DND-41 (cell line): Measurements from ENCODE around the gene KRTAP1-5.
"Not testable (repeated sequence)": the region's sequence is repeated elsewhere in the genome, so short reads cannot be mapped to it uniquely, and the experiment has no call there.

Source experiments
- ATAC-seq: fragments of 200-7000 bp; cut with Tn5 transposase; 3 replicates; pipeline ENCODE4 v1.9.1; 2021; ENCODE audit warnings: low read depth; ENCODE audit not compliant: insufficient read depth
- DNase-seq: peaks from one replicate; pipeline ENCODE4 v3.0.0-alpha.2; 2020
- H2AFZ ChIP-seq: 2 replicates; pipeline ENCODE4 v1.6.0; 2012; ENCODE audit warnings: low read depth, low read length
- H3K27ac ChIP-seq: 2 replicates; pipeline ENCODE4 v1.5.1; 2012; ENCODE audit warnings: low read length, inconsistent platforms
- H3K27me3 ChIP-seq: fragments of 200-600 bp; sonication (generic); 2 replicates; pipeline ENCODE4 v1.6.0; 2012; ENCODE audit warnings: low read length, mild to moderate bottlenecking, inconsistent platforms; ENCODE audit not compliant: insufficient read depth, poor library complexity
- H3K36me3 ChIP-seq: 2 replicates; pipeline ENCODE4 v1.5.1; 2012; ENCODE audit warnings: low read length, inconsistent platforms; ENCODE audit not compliant: insufficient read depth
- H3K4me1 ChIP-seq: 2 replicates; pipeline ENCODE4 v1.5.1; 2012; ENCODE audit warnings: mild to moderate bottlenecking, low read length; ENCODE audit not compliant: insufficient read depth
- H3K4me2 ChIP-seq: 2 replicates; pipeline ENCODE4 v1.6.0; 2012; ENCODE audit warnings: mild to moderate bottlenecking, moderate library complexity, low read length, inconsistent platforms; ENCODE audit not compliant: insufficient read depth
- H3K4me3 ChIP-seq, 2 experiments: fragments of 200-600 bp in 1 of 2; shearing (Covaris generic) in 1 of 2; 2 replicates each; pipeline ENCODE4 v1.5.1; 2012 to 2016; ENCODE audit warnings: inconsistent platforms in 2 of 2, low read length in 2 of 2, mild to moderate bottlenecking in 2 of 2, low read depth in 1 of 2, moderate library complexity in 1 of 2
- H3K79me2 ChIP-seq: 2 replicates; pipeline ENCODE4 v1.6.0; 2012; ENCODE audit warnings: low read length, inconsistent platforms; ENCODE audit not compliant: insufficient read depth
- H3K9ac ChIP-seq: 2 replicates; pipeline ENCODE4 v1.6.0; 2012; ENCODE audit warnings: low read depth, mild to moderate bottlenecking, inconsistent platforms, low read length, moderate library complexity
- H3K9me3 ChIP-seq: 2 replicates; pipeline ENCODE4 v1.5.1; 2012; ENCODE audit warnings: low read length, moderate library complexity, mild to moderate bottlenecking, inconsistent platforms; ENCODE audit not compliant: insufficient read depth, severe bottlenecking
- H4K20me1 ChIP-seq: 2 replicates; pipeline ENCODE4 v1.6.0; 2012; ENCODE audit warnings: low read length; ENCODE audit not compliant: insufficient read depth
- EZH2 ChIP-seq: IDR thresholded peaks from 3 replicates; pipeline ENCODE4 v1.6.1; 2012; ENCODE audit warnings: borderline replicate concordance, low read depth, mild to moderate bottlenecking, moderate library complexity, low read length, inconsistent platforms; ENCODE audit not compliant: severe bottlenecking
- TF ChIP-seq, protein P1 (sequence below): IDR thresholded peaks from 2 replicates; pipeline ENCODE4 v1.5.1; 2012; ENCODE audit warnings: borderline replicate concordance, low read length, moderate library complexity, mild to moderate bottlenecking; ENCODE audit not compliant: poor library complexity, severe bottlenecking; ENCODE audit errors: extremely low read depth

Gene KRTAP1-5

DNA sequence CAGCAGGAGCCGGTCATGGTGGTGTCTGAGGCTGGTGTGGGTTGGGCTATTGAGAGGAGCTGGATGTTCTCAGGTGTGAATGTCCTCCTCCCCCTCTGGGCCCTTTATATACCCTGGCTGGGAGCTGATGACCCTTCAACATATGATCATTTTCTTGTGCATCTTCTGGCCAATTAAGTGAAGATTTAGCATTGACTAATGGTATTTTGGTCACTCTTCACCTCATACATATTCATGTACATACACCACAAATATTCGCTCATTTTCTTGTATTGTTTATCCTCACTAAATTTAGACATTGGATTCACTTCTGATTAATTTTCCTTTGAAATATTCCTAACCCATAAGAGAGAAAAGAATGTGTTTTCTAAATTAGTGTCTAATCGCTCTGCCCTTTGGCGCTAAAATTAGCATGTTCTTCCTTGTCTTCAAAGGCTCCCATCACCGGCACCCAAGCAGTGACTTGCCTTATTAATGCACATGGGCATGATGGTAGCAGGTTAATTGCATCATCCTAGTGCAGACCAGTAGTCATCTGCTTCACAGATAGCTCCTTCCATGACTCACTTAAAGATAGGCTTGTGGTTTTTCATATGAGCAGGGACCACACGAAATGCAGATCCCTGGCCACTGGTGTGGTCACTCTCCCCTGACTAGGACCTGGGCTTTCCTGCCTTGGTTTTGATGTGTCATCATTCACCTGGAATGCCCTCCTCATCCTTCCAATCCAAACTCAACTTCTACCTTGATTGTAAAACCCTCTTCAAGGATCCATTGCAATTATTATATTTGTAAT lies 39.0 kb upstream of the KRTAP1-5 start, which contains the start of gene KRTAP2-4:
Gene KRTAP2-4 (minus strand): TSS at position 51 of the 796 bp plus-strand sequence. CDS start 34 bp downstream, at position 17.
- Histone ChIP-seq H3K4me1 (no peaks in the 10 kb centered on the region), H3K4me2 (no peak within 1 kb of the TSS), H3K4me3 (no peak within 1 kb of the TSS), H3K9ac (no peak within 1 kb of the TSS), H3K79me2 (no peaks in the 10 kb centered on the region), H3K27me3 (no peaks in the 10 kb centered on the region), H2AFZ (no peak within 1 kb of the TSS), H3K9me3 (no peaks in the 10 kb centered on the region), H4K20me1 (no peaks in the 10 kb centered on the region), H3K27ac (no peak within 1 kb of the TSS), H3K36me3 (no peaks in the 10 kb centered on the region)
- no peak for DNase-seq
- no peak for ATAC-seq
- TF ChIP-seq, protein P1, sequence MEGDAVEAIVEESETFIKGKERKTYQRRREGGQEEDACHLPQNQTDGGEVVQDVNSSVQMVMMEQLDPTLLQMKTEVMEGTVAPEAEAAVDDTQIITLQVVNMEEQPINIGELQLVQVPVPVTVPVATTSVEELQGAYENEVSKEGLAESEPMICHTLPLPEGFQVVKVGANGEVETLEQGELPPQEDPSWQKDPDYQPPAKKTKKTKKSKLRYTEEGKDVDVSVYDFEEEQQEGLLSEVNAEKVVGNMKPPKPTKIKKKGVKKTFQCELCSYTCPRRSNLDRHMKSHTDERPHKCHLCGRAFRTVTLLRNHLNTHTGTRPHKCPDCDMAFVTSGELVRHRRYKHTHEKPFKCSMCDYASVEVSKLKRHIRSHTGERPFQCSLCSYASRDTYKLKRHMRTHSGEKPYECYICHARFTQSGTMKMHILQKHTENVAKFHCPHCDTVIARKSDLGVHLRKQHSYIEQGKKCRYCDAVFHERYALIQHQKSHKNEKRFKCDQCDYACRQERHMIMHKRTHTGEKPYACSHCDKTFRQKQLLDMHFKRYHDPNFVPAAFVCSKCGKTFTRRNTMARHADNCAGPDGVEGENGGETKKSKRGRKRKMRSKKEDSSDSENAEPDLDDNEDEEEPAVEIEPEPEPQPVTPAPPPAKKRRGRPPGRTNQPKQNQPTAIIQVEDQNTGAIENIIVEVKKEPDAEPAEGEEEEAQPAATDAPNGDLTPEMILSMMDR: no peak
- TF ChIP-seq EZH2: no peak

DNA sequence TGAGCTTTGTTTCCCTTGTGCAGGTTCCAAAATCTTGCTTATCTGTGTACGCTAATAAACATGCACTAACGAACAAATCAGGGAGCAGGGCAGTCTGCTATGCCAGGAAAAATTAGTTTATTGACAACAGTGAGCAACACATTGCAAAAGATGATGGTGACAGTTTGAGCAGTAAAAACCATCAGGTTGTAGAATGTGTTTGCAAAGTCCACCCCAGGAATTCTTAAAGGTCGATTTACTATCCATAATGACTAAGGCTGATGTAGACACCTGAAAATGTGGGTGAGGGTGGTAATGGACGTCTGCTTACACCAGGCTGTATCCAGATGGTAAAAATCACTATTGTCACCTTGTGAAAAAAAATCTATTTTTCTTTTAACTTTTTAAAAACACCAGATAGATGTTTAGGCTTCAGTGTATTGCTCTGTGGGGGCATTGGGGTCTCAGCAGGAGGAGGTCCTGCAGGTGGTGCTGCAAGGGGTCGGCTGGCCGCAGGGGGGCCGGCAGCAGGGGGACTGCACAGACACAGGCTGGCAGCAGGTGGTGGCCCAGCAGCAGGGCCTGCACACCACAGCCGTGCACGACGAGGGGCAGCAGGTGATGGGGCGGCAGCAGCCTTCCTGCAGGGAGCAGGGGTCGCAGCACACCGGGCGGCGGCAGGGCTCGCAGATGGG lies 38.1 kb upstream of the KRTAP1-5 start:
- not testable (repeated sequence) for H3K9me3 ChIP-seq, H3K4me3 ChIP-seq, H3K36me3 ChIP-seq, H3K9ac ChIP-seq, H2AFZ ChIP-seq, H3K27ac ChIP-seq, H3K79me2 ChIP-seq, H3K4me2 ChIP-seq, ATAC-seq, H3K4me1 ChIP-seq, DNase-seq, H4K20me1 ChIP-seq, H3K27me3 ChIP-seq

DNA sequence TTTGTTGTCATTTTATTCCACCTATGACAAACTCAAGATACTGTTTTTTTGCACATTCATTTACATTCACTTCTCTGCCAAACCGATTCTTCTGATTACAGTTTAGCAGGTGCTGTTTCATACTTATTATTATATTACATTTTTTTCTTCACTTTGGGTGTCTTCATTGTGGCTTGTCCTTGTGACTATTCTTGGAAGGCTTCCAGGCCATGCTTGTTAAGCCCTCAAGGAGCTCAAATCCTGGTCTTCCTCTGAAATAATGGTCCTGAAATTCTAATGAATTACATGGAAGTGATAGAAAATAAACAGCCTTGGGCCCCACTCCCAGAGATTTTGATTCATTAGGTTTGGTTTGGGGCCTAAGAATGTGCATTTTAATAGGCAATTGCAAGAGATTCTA lies 37.3 kb upstream of the KRTAP1-5 start:
- no peaks in the 10 kb centered on the region for H3K4me1 ChIP-seq
- no peak for DNase-seq

More for the DNA sequence above, 37.3 kb upstream of the KRTAP1-5 start:
- H3K4me3 ChIP-seq: no peak overlapping the region
- TF ChIP-seq EZH2: no peak
- TF ChIP-seq, protein P1: no peak
- no peaks in the 10 kb centered on the region for H3K79me2 ChIP-seq
- H3K27ac ChIP-seq: no peak overlapping the region
- no peak overlapping the region for H2AFZ ChIP-seq
- H3K9ac ChIP-seq: no peak overlapping the region
- ATAC-seq: no peak
- H3K4me2 ChIP-seq: no peak overlapping the region
- no peaks in the 10 kb centered on the region for H3K27me3 ChIP-seq
- no peaks in the 10 kb centered on the region for H4K20me1 ChIP-seq
- H3K36me3 ChIP-seq: no peaks in the 10 kb centered on the region
- H3K9me3 ChIP-seq: no peaks in the 10 kb centered on the region
